Measurements from ENCODE around the gene CCSER2.

The CCSER2 gene

GRCh38 chr10:84340632-84341537 is 12.5 kb downstream of the CCSER2 start:
- no peaks in the 10 kb centered on the region for H3K9me2 ChIP-seq (replicated peaks; ENCODE audit: low read depth, low read length)
- no peak overlapping the region for H3K4me2 ChIP-seq (ENCODE audit: low read depth, low read length, poor library complexity, severe bottlenecking)
- H3K9me3 ChIP-seq (ENCODE audit: insufficient read depth, low read depth, low read length), result no peaks in the 10 kb centered on the region
- H3K4me1 ChIP-seq (ENCODE audit: insufficient read depth, low read length, poor library complexity, severe bottlenecking), result no peaks in the 10 kb centered on the region
- no peak overlapping the region for H3K4me3 ChIP-seq (ENCODE audit: low read length, poor library complexity, severe bottlenecking)
- no peak overlapping the region for H3K9ac ChIP-seq (ENCODE audit: low read depth, low read length, poor library complexity, severe bottlenecking)
- no peaks in the 10 kb centered on the region for H3K27me3 ChIP-seq (ENCODE audit: insufficient read depth, low read length, poor library complexity, severe bottlenecking)
- TF ChIP-seq CTCF (conservative IDR thresholded peaks at IDR 0.05; ENCODE audit: low read length) (no peak), EZH2phosphoT487 (IDR thresholded peaks at IDR 0.05; ENCODE audit: borderline replicate concordance) (no peak)
- no peaks in the 10 kb centered on the region for H3K36me3 ChIP-seq (ENCODE audit: insufficient read depth, low read length)
- no peaks in the 10 kb centered on the region for H4K20me1 ChIP-seq (ENCODE audit: insufficient read depth, low read length, poor library complexity, severe bottlenecking)
- H3K79me2 ChIP-seq (ENCODE audit: insufficient read depth, low read length), result peaks cover 37% of the 10 kb centered on the region
- no peaks in the 10 kb centered on the region for H3F3A ChIP-seq (ENCODE audit: low read depth)
- no peak overlapping the region for H2AFZ ChIP-seq (ENCODE audit: low read length)

DNA sequence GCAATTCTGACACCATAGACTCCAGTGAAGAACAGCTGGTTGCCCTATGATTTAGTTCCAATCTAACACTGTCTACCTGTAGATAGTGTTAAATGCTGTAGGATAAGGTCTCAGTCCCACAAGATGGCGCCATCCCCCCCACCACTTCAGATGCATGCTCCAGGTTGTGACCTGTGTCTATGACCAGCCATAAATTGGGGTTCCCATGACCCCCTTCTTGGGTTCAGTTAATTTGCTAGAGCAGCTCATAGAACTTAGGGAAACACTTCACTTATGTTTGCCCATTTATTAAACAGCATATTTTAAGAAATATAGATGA is 13.1 kb downstream of the CCSER2 start:
- Histone ChIP-seq H4K20me1 (ENCODE audit: insufficient read depth, low read length, poor library complexity, severe bottlenecking) (no peaks in the 10 kb centered on the region), H3K9me3 (ENCODE audit: insufficient read depth, low read depth, low read length) (no peaks in the 10 kb centered on the region), H3K4me2 (ENCODE audit: low read depth, low read length, poor library complexity, severe bottlenecking) (no peak overlapping the region), H3K4me3 (ENCODE audit: low read length, poor library complexity, severe bottlenecking) (no peak overlapping the region), H2AFZ (ENCODE audit: low read length) (no peak overlapping the region), H3K36me3 (ENCODE audit: insufficient read depth, low read length) (no peaks in the 10 kb centered on the region), H3K79me2 (ENCODE audit: insufficient read depth, low read length) (peaks cover 31% of the 10 kb centered on the region), H3F3A (ENCODE audit: low read depth) (no peaks in the 10 kb centered on the region), H3K4me1 (ENCODE audit: insufficient read depth, low read length, poor library complexity, severe bottlenecking) (no peaks in the 10 kb centered on the region), H3K9ac (ENCODE audit: low read depth, low read length, poor library complexity, severe bottlenecking) (no peak overlapping the region), H3K27me3 (ENCODE audit: insufficient read depth, low read length, poor library complexity, severe bottlenecking) (no peaks in the 10 kb centered on the region), H3K9me2 (replicated peaks; ENCODE audit: low read depth, low read length) (no peaks in the 10 kb centered on the region)
- peak; percentile 58 for TF ChIP-seq CTCF (conservative IDR thresholded peaks at IDR 0.05; ENCODE audit: low read length)
- TF ChIP-seq EZH2phosphoT487 (IDR thresholded peaks at IDR 0.05; ENCODE audit: borderline replicate concordance), result no peak

DNA sequence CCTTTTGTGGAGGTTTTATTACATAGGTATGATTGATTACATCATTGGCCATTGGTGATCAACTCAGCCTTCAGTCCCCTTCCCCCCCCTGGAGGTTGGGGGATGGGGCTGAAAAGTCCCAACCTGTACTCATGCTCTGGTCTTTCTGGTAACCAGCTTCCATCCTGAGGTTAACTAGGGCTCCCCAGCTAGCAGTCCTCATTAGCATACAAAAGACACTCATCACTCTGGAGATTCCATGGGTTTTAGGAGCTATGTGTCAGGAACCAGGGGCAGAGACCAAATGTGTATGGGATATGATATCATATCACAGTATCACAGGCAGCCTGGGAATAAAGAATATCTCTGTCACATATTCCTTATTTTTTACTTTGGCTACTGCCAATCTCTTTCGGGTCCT is 13.6 kb downstream of the CCSER2 start:
- Histone ChIP-seq H3K9ac (ENCODE audit: low read depth, low read length, poor library complexity, severe bottlenecking) (no peak overlapping the region), H3K4me3 (ENCODE audit: low read length, poor library complexity, severe bottlenecking) (no peak overlapping the region), H2AFZ (ENCODE audit: low read length) (no peak overlapping the region), H3K27me3 (ENCODE audit: insufficient read depth, low read length, poor library complexity, severe bottlenecking) (no peaks in the 10 kb centered on the region), H3K9me3 (ENCODE audit: insufficient read depth, low read depth, low read length) (no peaks in the 10 kb centered on the region), H3K79me2 (ENCODE audit: insufficient read depth, low read length) (peaks cover 27% of the 10 kb centered on the region), H3F3A (ENCODE audit: low read depth) (no peaks in the 10 kb centered on the region), H3K4me1 (ENCODE audit: insufficient read depth, low read length, poor library complexity, severe bottlenecking) (no peaks in the 10 kb centered on the region), H3K4me2 (ENCODE audit: low read depth, low read length, poor library complexity, severe bottlenecking) (no peak overlapping the region), H4K20me1 (ENCODE audit: insufficient read depth, low read length, poor library complexity, severe bottlenecking) (no peaks in the 10 kb centered on the region), H3K36me3 (ENCODE audit: insufficient read depth, low read length) (no peaks in the 10 kb centered on the region), H3K9me2 (replicated peaks; ENCODE audit: low read depth, low read length) (no peaks in the 10 kb centered on the region)
- TF ChIP-seq EZH2phosphoT487 (IDR thresholded peaks at IDR 0.05; ENCODE audit: borderline replicate concordance), result no peak
- TF ChIP-seq CTCF (conservative IDR thresholded peaks at IDR 0.05; ENCODE audit: low read length), result no peak

Measured in Loucy (cell line).